GM12878 (cell line): Measurements from ENCODE around the gene ASF1B. TPM values are rescaled to one million over a fixed set of nuclear protein-coding genes. Genes with fewer than 3 reads are reported as not detected.

Experiments used
- ATAC-seq: fragments of 200-7000 bp; cut with Tn5 transposase; 3 replicates; pipeline ENCODE4 v1.9.1; 2020; ENCODE audit warnings: mild to moderate bottlenecking, moderate library complexity
- BruUV-seq: library from RNA; stranded (reverse); fragments of 400-500 nt; replicated peaks from 2 replicates; lab custom pipeline; 2021; lab: Mats Ljungman, UMichigan
- CTCF ChIA-PET: fragments of 300-600 bp; sonication (Branson Sonifier 250); formaldehyde crosslinking; extraction: SDS; loops from one replicate; lab custom pipeline; 2021; ENCODE audit warnings: inconsistent platforms; lab: Yijun Ruan, JAX
- POLR2A ChIA-PET: fragments of 350-600 bp; formaldehyde crosslinking; extraction: SDS; loops from one replicate; lab custom pipeline; 2021; ENCODE audit warnings: inconsistent platforms; lab: Charles Lee
- RAD21 ChIA-PET: fragments of 300-600 bp; sonication (Branson Sonifier 250); formaldehyde crosslinking; loops from one replicate; lab custom pipeline; 2023; ENCODE audit warnings: antibody characterized with exemption; ENCODE audit not compliant: unreplicated experiment; lab: Charles Lee
- SMC1A ChIA-PET: fragments of 300-600 bp; sonication (Branson Sonifier 250); formaldehyde crosslinking; loops from one replicate; lab custom pipeline; 2023; ENCODE audit not compliant: unreplicated experiment, uncharacterized antibody; lab: Charles Lee
- DNase-seq: peaks from one replicate; pipeline ENCODE4 v3.0.0-alpha.2; 2011; ENCODE audit warnings: low read depth, low spot score
- FAIRE-seq: peaks from 3 replicates; lab custom pipeline; 2011; peaks lifted over from hg19 to GRCh38; lab: Jason Lieb, UNC
- H2AFZ ChIP-seq: 2 replicates; pipeline ENCODE4 v1.6.0; 2011; ENCODE audit warnings: low read depth, low read length, control low read depth; ENCODE audit not compliant: control insufficient read depth
- H3K27ac ChIP-seq: 2 replicates; pipeline ENCODE4 v1.5.1; 2011; ENCODE audit warnings: control low read depth; ENCODE audit not compliant: control insufficient read depth, insufficient read depth
- H3K27me3 ChIP-seq, 2 experiments: replicated peaks in 1 of 2; 2 replicates each; pipeline versions ENCODE4 v1.6.0 to v1.6.1; 2011; ENCODE audit warnings: low read length in 1 of 2; ENCODE audit not compliant: control insufficient read depth in 2 of 2, insufficient read depth in 2 of 2
- H3K36me3 ChIP-seq, 2 experiments: 2 replicates each; pipeline ENCODE4 v1.5.1; 2011; ENCODE audit warnings: low read length in 1 of 2; ENCODE audit not compliant: control insufficient read depth in 2 of 2, insufficient read depth in 2 of 2
- H3K4me1 ChIP-seq: 2 replicates; pipeline ENCODE4 v1.6.1; 2011; ENCODE audit warnings: mild to moderate bottlenecking, low read length, moderate library complexity, mixed read lengths; ENCODE audit not compliant: control insufficient read depth, insufficient read depth
- H3K4me2 ChIP-seq: 2 replicates; pipeline ENCODE4 v1.6.0; 2011; ENCODE audit warnings: control low read depth; ENCODE audit not compliant: control insufficient read depth, insufficient read depth
- H3K4me3 ChIP-seq: fragments of 200-600 bp; sonication (generic); 2 replicates; pipeline ENCODE4 v1.5.1; 2016
- H3K79me2 ChIP-seq: 2 replicates; pipeline ENCODE4 v1.6.0; 2011; ENCODE audit warnings: low read length; ENCODE audit not compliant: control insufficient read depth, insufficient read depth
- H3K9ac ChIP-seq: 2 replicates; pipeline ENCODE4 v1.8.0; 2011; ENCODE audit warnings: low read length, control low read depth, mixed read lengths; ENCODE audit not compliant: control insufficient read depth, insufficient read depth
- H3K9me3 ChIP-seq: replicated peaks from 3 replicates; pipeline ENCODE4 v1.5.1; 2011; ENCODE audit warnings: mild to moderate bottlenecking, low read length; ENCODE audit not compliant: control insufficient read depth, insufficient read depth
- H4K20me1 ChIP-seq: 2 replicates; pipeline ENCODE4 v1.6.0; 2011; ENCODE audit not compliant: control insufficient read depth, insufficient read depth
- ATF2 ChIP-seq: IDR thresholded peaks from 2 replicates; pipeline ENCODE4 v1.6.1; 2012; ENCODE audit warnings: low read length, inconsistent platforms
- BMI1 ChIP-seq: fragments of 450-650 bp; IDR thresholded peaks from 2 replicates; pipeline ENCODE4 v1.6.1; 2016; ENCODE audit warnings: mild to moderate bottlenecking, moderate library complexity, borderline replicate concordance
- CBFB ChIP-seq: IDR thresholded peaks from 2 replicates; pipeline ENCODE4 v1.6.1; 2016; ENCODE audit warnings: antibody characterized with exemption, low read depth
- CEBPB ChIP-seq, 2 experiments: fragments of 150-350 bp in 1 of 2; IDR thresholded peaks; 2 replicates each; pipeline ENCODE4 v1.6.1; 2012 to 2014; ENCODE audit warnings: low read depth in 2 of 2, low read length in 2 of 2, borderline replicate concordance in 1 of 2, inconsistent platforms in 1 of 2
- CREM ChIP-seq: IDR thresholded peaks from 2 replicates; pipeline ENCODE4 v1.6.1; 2014; ENCODE audit warnings: antibody characterized with exemption, low read depth
- CTCF ChIP-seq, 3 experiments: IDR thresholded peaks in 2 of 3; conservative IDR thresholded peaks in 1 of 3; 2 replicates each; pipeline ENCODE4 v1.5.1; 2011; ENCODE audit warnings: low read depth in 3 of 3, low read length in 3 of 3, mild to moderate bottlenecking in 3 of 3, control low read depth in 2 of 3, moderate library complexity in 2 of 3, inconsistent platforms in 1 of 3, mixed read lengths in 1 of 3; ENCODE audit not compliant: control insufficient read depth in 2 of 3, insufficient read depth in 1 of 3; ENCODE audit errors: extremely low read depth in 1 of 3
- CUX1 ChIP-seq: IDR thresholded peaks from 2 replicates; pipeline ENCODE4 v1.6.1; 2012; ENCODE audit warnings: improper control_type of control experiment, low read depth, low read length; ENCODE audit not compliant: insufficient replicate concordance
- FOXK2 ChIP-seq: fragments of 450-650 bp; IDR thresholded peaks from 2 replicates; pipeline ENCODE4 v1.6.1; 2017; ENCODE audit warnings: mild to moderate bottlenecking, moderate library complexity
- HDAC2 ChIP-seq: fragments of 200-600 bp; sonication (generic); IDR thresholded peaks from 2 replicates; pipeline ENCODE4 v1.6.1; 2017
- HDAC6 ChIP-seq: fragments of 200-600 bp; sonication (generic); IDR thresholded peaks from one replicate; pipeline ENCODE4 v1.8.0; 2017; ENCODE audit warnings: antibody characterized with exemption; ENCODE audit not compliant: unreplicated experiment
- PKNOX1 ChIP-seq: fragments of 450-650 bp; IDR thresholded peaks from 2 replicates; pipeline ENCODE4 v1.6.1; 2016; ENCODE audit warnings: mild to moderate bottlenecking
- RBBP5 ChIP-seq: fragments of 200-600 bp; sonication (generic); conservative IDR thresholded peaks from 2 replicates; pipeline ENCODE4 v1.6.1; 2016
- SPI1 ChIP-seq: IDR thresholded peaks from 2 replicates; pipeline ENCODE4 v1.6.1; 2011; ENCODE audit warnings: low read depth, mild to moderate bottlenecking, low read length, moderate library complexity, borderline replicate concordance; ENCODE audit not compliant: insufficient read depth
- TAF1 ChIP-seq: IDR thresholded peaks from 2 replicates; pipeline ENCODE4 v1.6.1; 2011; ENCODE audit warnings: mild to moderate bottlenecking, low read depth, low read length, borderline replicate concordance
- TCF12 ChIP-seq: IDR thresholded peaks from 2 replicates; pipeline ENCODE4 v1.6.1; 2011; ENCODE audit warnings: low read depth, mild to moderate bottlenecking, low read length
- YY1 ChIP-seq: IDR thresholded peaks from 2 replicates; pipeline ENCODE4 v1.6.1; 2011; ENCODE audit warnings: low read depth, mild to moderate bottlenecking, low read length
- WGBS: methylation state at CpG from one replicate; pipeline ENCODE4 v1.1.6; 2016; ENCODE audit warnings: low lambda C conversion rate; ENCODE audit not compliant: insufficient replicate concordance, insufficient coverage; ENCODE audit errors: missing lambda C conversion rate; 5-methylcytosine and 5-hydroxymethylcytosine counted together
- in situ Hi-C: fragments of 300-500 bp; cut with MboI; formaldehyde crosslinking; loops from 9 replicates; pipeline ENCODE4 v1.14.3; 2018; ENCODE audit warnings: mixed read lengths
- intact Hi-C: fragments of 100-400 bp; cut with micrococcal nuclease; formaldehyde crosslinking; loops from one replicate; pipeline ENCODE4 v1.14.2; 2022; ENCODE audit not compliant: unreplicated experiment
- polyA plus RNA-seq, 11 experiments: library from polyadenylated mRNA; depleted of rRNA in 4 of 11; unstranded in 6 of 11; stranded (reverse) in 5 of 11; fragments of >200 nt; fragmentation: Nextera tagmentation in 4 of 11; fragmentation: Illumina TruSeq in 1 of 11; extraction: Ambion mirVana in 4 of 11; extraction: Trizol in 1 of 11; gene quantifications; 1 replicate in 1 of 11; 2 replicates in 10 of 11; pipeline versions ENCODE4 v1.2.1 to v1.2.3, GENCODE V29; 2011 to 2016; ENCODE audit warnings: inconsistent platforms in 2 of 11, missing spikeins in 2 of 11, low read depth in 1 of 11
- total RNA-seq, 4 experiments: library from RNA; depleted of rRNA in 3 of 4; stranded (reverse); fragments of >200 nt in 3 of 4; fragmentation: Illumina TruSeq in 1 of 4; extraction: Trizol in 1 of 4; gene quantifications; 2 replicates each; pipeline versions ENCODE4 v1.2.1 to v1.2.3, GENCODE V29; 2013 to 2021

Gene ASF1B
- total and polyA plus RNA-seq, 10 of the 15 experiments (the other 5 are each of a cell fraction or from before 2014, with no cell fraction given) = 10.4 to 217 (median 90.2) TPM

GRCh38 chr19:14182476-14182875 is 46.1 kb upstream of the ASF1B start:
- in situ Hi-C loops = no loop called here
- no peak for ATAC-seq
- Histone ChIP-seq H3K4me2 (no peak overlapping the region), H3K4me1 (no peaks in the 10 kb centered on the region), H2AFZ (no peak overlapping the region), H4K20me1 (no peaks in the 10 kb centered on the region), H3K79me2 (no peaks in the 10 kb centered on the region), H3K4me3 (no peak overlapping the region), H3K27me3 (no peaks in the 10 kb centered on the region), H3K9me3 (no peaks in the 10 kb centered on the region), H3K36me3 (no peaks in the 10 kb centered on the region), H3K9ac (no peak overlapping the region), H3K27ac (no peak overlapping the region)
- CTCF ChIA-PET = no interaction called here
- no TSS peak for BruUV-seq
- DNase-seq = no peak
- POLR2A ChIA-PET = no interaction called here
- FAIRE-seq = no peak
- intact Hi-C loops = no loop called here
- SMC1A ChIA-PET = no interaction called here
- RAD21 ChIA-PET = no interaction called here
- WGBS = 32% methylated on average over 8 of the region's 8 CpGs
- TF ChIP-seq TAF1 = no peak
- no peak for TF ChIP-seq CEBPB (IDR thresholded peaks at IDR 0.05; ENCODE audit: borderline replicate concordance in 1 of 2, low read depth in 2 of 2, low read length in 2 of 2)
- no peak for TF ChIP-seq FOXK2
- no peak for TF ChIP-seq CUX1
- TF ChIP-seq ATF2 = no peak
- no peak for TF ChIP-seq RBBP5
- TF ChIP-seq PKNOX1 = no peak
- no peak for TF ChIP-seq CREM
- TF ChIP-seq HDAC6 = no peak
- TF ChIP-seq SPI1 = no peak
- no peak for TF ChIP-seq BMI1
- TF ChIP-seq TCF12 = no peak
- no peak for TF ChIP-seq HDAC2
- TF ChIP-seq YY1 = no peak
- no peak for TF ChIP-seq CTCF (IDR thresholded peaks at IDR 0.05 in 2 of 3, conservative IDR thresholded peaks at IDR 0.05 in 1 of 3; ENCODE audit: control insufficient read depth in 2 of 3, extremely low read depth in 1 of 3, insufficient read depth in 1 of 3, low read depth in 3 of 3, low read length in 3 of 3)
- no peak for TF ChIP-seq CBFB
